Measurements from ENCODE around the gene FBXL7.

GRCh38 chr5:15959370-15960164 is 459.6 kb downstream of the FBXL7 start:
- no peak for TF ChIP-seq CTCF (conservative IDR thresholded peaks at IDR 0.05 in 1 of 2, IDR thresholded peaks at IDR 0.05 in 1 of 2; ENCODE audit: low read depth in 1 of 2, low read length in 2 of 2)
- no peak for TF ChIP-seq EZH2 (IDR thresholded peaks at IDR 0.05; ENCODE audit: low read length, missing control alignments)

All from fibroblast of lung (primary cell).